Skeletal muscle tissue (tissue), 4 donors: ENCODE measurements around the gene HLA-DMA. TPM values are rescaled to one million over a fixed set of nuclear protein-coding genes. Genes with fewer than 3 reads are reported as not detected.
A peak's percentile ranks its signal among the peaks of the same experiment; 100 is the strongest.

Source experiments
- H3K27ac ChIP-seq: one replicate; pipeline ENCODE4 v1.7.0; 2013; ENCODE audit warnings: mild to moderate bottlenecking, low read depth, low read length, inconsistent platforms
- H3K27me3 ChIP-seq, 3 donors: one replicate each; pipeline ENCODE4 v1.7.0; 2013; ENCODE audit warnings: low read length in 3 of 3; ENCODE audit not compliant: control insufficient read depth in 3 of 3, insufficient read depth in 3 of 3
- H3K36me3 ChIP-seq, 3 donors: one replicate each; pipeline ENCODE4 v1.7.0; 2013; ENCODE audit warnings: low read length in 3 of 3; ENCODE audit not compliant: control insufficient read depth in 3 of 3, insufficient read depth in 3 of 3
- H3K4me1 ChIP-seq, 3 donors: one replicate each; pipeline ENCODE4 v1.7.0; 2013; ENCODE audit warnings: low read length in 3 of 3, mild to moderate bottlenecking in 3 of 3; ENCODE audit not compliant: control insufficient read depth in 3 of 3, insufficient read depth in 3 of 3
- H3K4me3 ChIP-seq, 3 donors: one replicate each; pipeline ENCODE4 v1.7.0; 2013; ENCODE audit warnings: low read length in 3 of 3
- H3K9ac ChIP-seq, 3 donors: one replicate each; pipeline ENCODE4 v1.7.0; 2013; ENCODE audit warnings: low read length in 3 of 3, mild to moderate bottlenecking in 3 of 3, moderate library complexity in 2 of 3, low read depth in 1 of 3
- H3K9me3 ChIP-seq, 3 donors: one replicate each; pipeline ENCODE4 v1.7.0; 2013; ENCODE audit warnings: low read length in 3 of 3; ENCODE audit not compliant: control insufficient read depth in 3 of 3
- total RNA-seq: library from RNA; depleted of rRNA; stranded (reverse); fragments of >200 nt; gene quantifications from one replicate; pipeline ENCODE4 v1.2.3, GENCODE V29; 2014
- donor health status: Osteomylitis.

The HLA-DMA gene
- total RNA-seq, result 6.3 TPM

DNA sequence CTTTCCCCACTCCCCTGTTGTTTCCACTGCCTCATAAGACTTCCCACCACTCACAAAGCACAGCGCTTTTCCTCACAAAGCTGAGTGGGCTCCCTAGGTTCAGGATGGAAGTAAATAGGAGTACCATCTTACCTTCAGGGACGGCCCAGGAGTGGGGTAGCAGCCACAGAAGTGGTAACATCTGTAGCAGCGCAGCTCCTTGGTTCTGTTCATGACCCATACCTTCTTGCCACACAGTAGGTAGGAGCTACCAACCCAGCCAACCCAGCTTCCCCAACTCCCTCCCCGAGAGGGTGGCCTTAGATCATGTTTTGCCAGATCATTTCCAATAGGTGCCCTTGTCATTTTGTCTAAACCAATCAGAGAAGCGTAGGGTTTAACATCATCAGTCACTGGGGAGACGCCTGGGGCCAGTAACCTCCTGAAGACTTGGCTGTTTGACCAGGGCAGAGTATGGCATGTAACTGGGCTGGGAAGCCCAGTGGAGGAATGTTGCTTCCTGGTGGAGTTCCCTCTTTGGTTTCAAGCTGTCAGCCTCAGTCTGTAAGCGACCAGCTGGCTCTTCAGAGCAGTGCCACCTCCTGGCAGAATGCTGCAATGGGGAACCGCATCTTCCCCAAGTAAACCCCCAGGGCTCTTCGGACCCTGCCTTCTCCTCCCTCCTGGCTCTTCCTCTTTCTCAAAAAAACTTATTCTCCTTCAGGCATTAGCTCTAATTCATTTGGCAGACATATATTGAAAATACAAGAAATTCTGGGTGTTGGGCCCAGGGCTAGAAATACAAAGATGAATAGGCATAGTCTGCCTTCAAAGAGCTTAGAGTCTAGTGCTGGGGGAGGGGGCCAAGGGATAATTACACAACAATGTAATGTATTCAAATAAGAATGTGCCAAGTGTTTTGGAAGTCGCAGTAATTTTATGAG is at the start of gene HLA-DMA:
HLA-DMA (minus strand) TSS at position 281 of the 923 bp plus-strand sequence; CDS start at position 220, 61 bp downstream.
- H3K27me3 ChIP-seq, result no peaks in the 10 kb centered on the region
- no peaks in the 10 kb centered on the region for H3K36me3 ChIP-seq
- peak within 1 kb of the TSS; percentile 77 for H3K27ac ChIP-seq
- H3K4me3 ChIP-seq, result peak within 1 kb of the TSS; percentile 55 to 71 (median 60)
- peak within 1 kb of the TSS; percentile 51 to 64 (median 60) for H3K9ac ChIP-seq
- peaks cover 3 to 14% (median 12%) of the 10 kb centered on the region in 3 donors for H3K4me1 ChIP-seq
- H3K9me3 ChIP-seq, result no peaks in the 10 kb centered on the region

- no peak overlapping the region for H3K4me3 ChIP-seq
- H3K9me3 ChIP-seq, result no peaks in the 10 kb centered on the region
- no peaks in the 10 kb centered on the region for H3K4me1 ChIP-seq
- peaks cover 3 to 11% (median 9%) of the 10 kb centered on the region in 3 donors for H3K27me3 ChIP-seq
- no peaks in the 10 kb centered on the region for H3K36me3 ChIP-seq
- H3K9ac ChIP-seq, result no peak overlapping the region
- H3K27ac ChIP-seq, result no peak overlapping the region
Observed at GRCh38 chr6:33001685-33002084, 48.8 kb upstream of the HLA-DMA start.

- H3K27ac ChIP-seq, result no peak overlapping the region
- no peak overlapping the region for H3K4me3 ChIP-seq
- H3K9ac ChIP-seq, result no peak overlapping the region
- H3K4me1 ChIP-seq, result no peaks in the 10 kb centered on the region
- H3K36me3 ChIP-seq, result no peaks in the 10 kb centered on the region
- H3K27me3 ChIP-seq, result peaks cover 3 to 9% (median 8%) of the 10 kb centered on the region in 3 donors
- H3K9me3 ChIP-seq, result no peaks in the 10 kb centered on the region
Observed at GRCh38 chr6:33000055-33000454, 47.2 kb upstream of the HLA-DMA start.

DNA sequence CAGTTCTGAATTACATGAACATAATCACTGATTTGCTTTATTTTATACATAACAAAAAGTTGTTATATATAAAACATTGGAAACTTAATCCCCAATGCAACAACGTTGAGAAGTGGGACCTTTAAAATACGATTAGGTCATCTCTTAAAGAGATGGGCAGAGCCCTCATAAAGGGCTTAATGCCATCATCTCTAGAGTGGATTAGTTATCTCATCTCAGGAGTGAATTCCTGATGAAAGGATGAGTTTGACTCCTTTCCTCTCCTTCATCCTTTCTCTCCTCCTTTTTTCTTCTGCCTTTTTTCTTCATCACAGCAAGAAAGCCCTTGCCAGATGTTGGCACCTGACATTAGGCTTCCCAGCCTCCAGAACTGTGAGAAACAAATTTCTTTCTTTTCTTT is 42.6 kb upstream of the HLA-DMA start:
- H3K36me3 ChIP-seq, result no peaks in the 10 kb centered on the region
- no peak overlapping the region for H3K27ac ChIP-seq
- H3K4me3 ChIP-seq, result no peak overlapping the region
- no peaks in the 10 kb centered on the region for H3K4me1 ChIP-seq
- H3K27me3 ChIP-seq, result peaks cover 0 to 3% (median 0%) of the 10 kb centered on the region in 3 donors
- H3K9ac ChIP-seq, result no peak overlapping the region
- no peaks in the 10 kb centered on the region for H3K9me3 ChIP-seq

DNA sequence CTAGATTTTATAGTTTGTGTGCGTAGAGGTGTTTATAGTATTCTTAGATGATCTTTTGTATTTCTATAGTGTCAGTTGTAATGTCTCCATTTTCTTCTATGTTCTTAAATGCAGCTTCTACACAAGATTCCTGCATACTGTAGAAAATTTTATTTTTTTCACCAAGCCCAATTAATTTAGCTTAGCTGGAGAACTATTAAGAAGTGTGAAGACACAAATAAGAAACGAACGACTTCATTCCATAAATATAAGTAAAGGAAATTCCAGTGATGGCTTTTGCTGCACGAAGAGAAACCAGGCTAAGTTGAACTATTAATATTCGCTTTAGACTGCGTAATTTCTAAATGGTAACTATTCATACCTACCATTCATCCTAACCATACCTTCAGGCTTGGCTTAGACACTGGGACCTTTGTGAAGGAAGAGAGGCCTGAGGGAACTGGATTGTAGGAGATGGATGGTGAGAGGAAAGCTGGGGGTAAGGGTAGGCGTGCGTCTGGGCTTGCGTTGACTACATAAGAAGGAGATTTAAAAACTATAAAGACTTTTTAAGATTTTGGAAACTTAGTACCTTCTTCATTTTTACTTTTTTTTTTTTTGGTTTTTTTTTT is 40.6 kb upstream of the HLA-DMA start:
- H3K9me3 ChIP-seq, result no peaks in the 10 kb centered on the region
- H3K36me3 ChIP-seq, result no peaks in the 10 kb centered on the region
- peaks cover 0 to 3% (median 0%) of the 10 kb centered on the region in 3 donors for H3K27me3 ChIP-seq
- H3K4me3 ChIP-seq, result no peak overlapping the region
- H3K4me1 ChIP-seq, result no peaks in the 10 kb centered on the region
- H3K9ac ChIP-seq, result no peak overlapping the region
- H3K27ac ChIP-seq, result no peak overlapping the region

GRCh38 chr6:32991972-32992371 is 39.1 kb upstream of the HLA-DMA start:
- H3K27me3 ChIP-seq, result peaks cover 0 to 3% (median 0%) of the 10 kb centered on the region in 3 donors

GRCh38 chr6:32989368-32989767 is 36.5 kb upstream of the HLA-DMA start:
- peaks cover 0 to 3% (median 0%) of the 10 kb centered on the region in 3 donors for H3K27me3 ChIP-seq
- no peaks in the 10 kb centered on the region for H3K36me3 ChIP-seq
- H3K27ac ChIP-seq, result no peak overlapping the region
- no peaks in the 10 kb centered on the region for H3K9me3 ChIP-seq
- peaks cover 0 to 4% (median 3%) of the 10 kb centered on the region in 3 donors for H3K4me1 ChIP-seq
- H3K4me3 ChIP-seq, result no peak overlapping the region
- no peak overlapping the region for H3K9ac ChIP-seq

More at GRCh38 chr6:32991972-32992371, 39.1 kb upstream of the HLA-DMA start:
- Histone ChIP-seq H3K27ac (no peak overlapping the region), H3K4me1 (no peaks in the 10 kb centered on the region), H3K9ac (no peak overlapping the region), H3K9me3 (no peaks in the 10 kb centered on the region), H3K4me3 (no peak overlapping the region), H3K36me3 (no peaks in the 10 kb centered on the region)

DNA sequence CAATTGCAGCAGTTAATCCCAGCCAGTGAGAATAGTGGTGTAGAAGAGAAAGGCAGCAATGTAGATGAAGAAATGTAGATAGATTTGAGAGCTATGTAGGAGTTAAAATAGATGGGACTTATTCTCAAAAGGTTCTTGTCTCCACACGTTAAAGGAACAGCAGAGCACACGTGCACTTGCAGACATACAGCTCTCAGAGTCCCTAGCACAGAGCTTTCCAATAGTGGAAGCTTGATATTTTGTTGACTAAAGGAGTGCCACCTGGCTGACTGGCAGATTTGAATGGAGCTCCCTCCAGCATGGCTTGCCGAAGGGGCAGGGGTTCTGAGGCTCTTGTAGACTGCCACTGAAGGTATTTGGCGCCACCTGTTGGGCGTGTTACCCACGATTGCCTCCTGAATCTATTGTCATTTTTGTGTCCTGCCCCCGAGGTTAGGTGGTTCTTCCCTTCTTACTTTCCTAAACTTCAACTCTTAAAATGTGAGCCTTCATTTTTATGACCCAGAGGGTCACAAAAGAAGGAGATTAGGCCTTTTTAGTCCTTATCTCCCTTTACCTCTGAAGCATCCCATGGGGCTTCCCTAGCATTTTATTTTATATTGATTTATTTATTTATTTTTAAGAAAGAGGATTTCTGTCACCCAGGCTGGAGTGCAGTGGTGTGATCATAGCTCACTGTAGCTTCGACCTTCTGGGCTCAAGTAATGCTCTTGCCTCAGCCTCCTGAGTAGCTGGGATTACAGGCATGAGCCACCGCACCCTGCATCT is 31.9 kb upstream of the HLA-DMA start:
- H3K9ac ChIP-seq, result peak overlapping the region in 1 of 3 donors; percentile 13
- H3K4me3 ChIP-seq, result no peak overlapping the region
- H3K27me3 ChIP-seq, result no peaks in the 10 kb centered on the region
- H3K4me1 ChIP-seq, result peaks cover 4 to 18% (median 7%) of the 10 kb centered on the region in 3 donors
- no peaks in the 10 kb centered on the region for H3K9me3 ChIP-seq
- H3K27ac ChIP-seq, result no peak overlapping the region
- peaks cover 13 to 19% (median 17%) of the 10 kb centered on the region in 3 donors for H3K36me3 ChIP-seq

- H3K27ac ChIP-seq, result no peak overlapping the region
- no peak overlapping the region for H3K4me3 ChIP-seq
- peak overlapping the region in 1 of 3 donors; percentile 13 for H3K9ac ChIP-seq
- H3K4me1 ChIP-seq, result peaks cover 4 to 21% (median 7%) of the 10 kb centered on the region in 3 donors
- H3K9me3 ChIP-seq, result no peaks in the 10 kb centered on the region
- peaks cover 20 to 26% (median 24%) of the 10 kb centered on the region in 3 donors for H3K36me3 ChIP-seq
- H3K27me3 ChIP-seq, result no peaks in the 10 kb centered on the region
Observed at GRCh38 chr6:32983964-32984621, 31.2 kb upstream of the HLA-DMA start.
